Measurements from ENCODE around the gene FSTL5. TPM values are rescaled to one million over a fixed set of nuclear protein-coding genes. Genes with fewer than 3 reads are reported as not detected.

Gene FSTL5
- total RNA-seq, 2 donors from 2014 or later = 0.24 to 1.1 TPM

DNA sequence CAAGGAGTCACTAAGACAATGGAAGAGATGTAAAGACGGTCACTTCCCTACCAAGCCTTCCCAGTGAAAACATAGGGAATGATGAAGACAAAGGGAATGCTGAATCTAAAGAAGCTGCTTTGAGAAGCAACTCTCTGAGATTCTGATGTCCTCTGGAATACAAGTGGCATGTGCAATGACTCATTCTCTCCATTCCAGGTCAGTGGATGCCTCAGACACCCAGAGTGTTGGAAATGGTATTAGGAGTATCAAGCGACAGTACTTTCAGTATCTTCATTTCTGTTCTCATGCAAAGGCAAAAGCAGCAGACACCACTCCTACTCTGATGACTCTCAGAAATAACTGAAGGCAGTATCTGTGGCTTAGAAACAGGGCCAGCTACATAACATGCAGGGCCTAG lies 102.6 kb downstream of the FSTL5 start:
- peak overlapping the region; percentile 1 for H3K27ac Mint-ChIP-seq
- no peaks in the 10 kb centered on the region for H3K36me3 Mint-ChIP-seq (ENCODE audit: low read depth)
- H3K9me3 ChIP-seq (ENCODE audit: control insufficient read depth, low read length) = no peaks in the 10 kb centered on the region
- H3K4me3 Mint-ChIP-seq = no peak overlapping the region
- H3K9me3 Mint-ChIP-seq = no peaks in the 10 kb centered on the region
- no peak overlapping the region for H3K27ac ChIP-seq (ENCODE audit: low read depth, low read length)
- no peaks in the 10 kb centered on the region for H3K27me3 Mint-ChIP-seq (ENCODE audit: insufficient read depth)
- peaks cover 5% of the 10 kb centered on the region for H3K4me1 Mint-ChIP-seq
- H3K9ac ChIP-seq (ENCODE audit: extremely low read depth, low read length, poor library complexity, severe bottlenecking) = no peak overlapping the region
- TF ChIP-seq, protein P1, sequence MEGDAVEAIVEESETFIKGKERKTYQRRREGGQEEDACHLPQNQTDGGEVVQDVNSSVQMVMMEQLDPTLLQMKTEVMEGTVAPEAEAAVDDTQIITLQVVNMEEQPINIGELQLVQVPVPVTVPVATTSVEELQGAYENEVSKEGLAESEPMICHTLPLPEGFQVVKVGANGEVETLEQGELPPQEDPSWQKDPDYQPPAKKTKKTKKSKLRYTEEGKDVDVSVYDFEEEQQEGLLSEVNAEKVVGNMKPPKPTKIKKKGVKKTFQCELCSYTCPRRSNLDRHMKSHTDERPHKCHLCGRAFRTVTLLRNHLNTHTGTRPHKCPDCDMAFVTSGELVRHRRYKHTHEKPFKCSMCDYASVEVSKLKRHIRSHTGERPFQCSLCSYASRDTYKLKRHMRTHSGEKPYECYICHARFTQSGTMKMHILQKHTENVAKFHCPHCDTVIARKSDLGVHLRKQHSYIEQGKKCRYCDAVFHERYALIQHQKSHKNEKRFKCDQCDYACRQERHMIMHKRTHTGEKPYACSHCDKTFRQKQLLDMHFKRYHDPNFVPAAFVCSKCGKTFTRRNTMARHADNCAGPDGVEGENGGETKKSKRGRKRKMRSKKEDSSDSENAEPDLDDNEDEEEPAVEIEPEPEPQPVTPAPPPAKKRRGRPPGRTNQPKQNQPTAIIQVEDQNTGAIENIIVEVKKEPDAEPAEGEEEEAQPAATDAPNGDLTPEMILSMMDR (conservative IDR thresholded peaks at IDR 0.05) = no peak
- H3K36me3 ChIP-seq (ENCODE audit: control insufficient read depth, insufficient read depth, low read length) = no peaks in the 10 kb centered on the region
- no peak overlapping the region for H3K4me3 ChIP-seq (ENCODE audit: low read length)
- no peaks in the 10 kb centered on the region for H3K4me1 ChIP-seq (ENCODE audit: control insufficient read depth, insufficient read depth, low read length)
- peak; percentile 63 for DNase-seq
- 53% methylated on average over 2 of the region's 2 CpGs; no CpG with 5 or more reads in 1 of the 2 experiments for WGBS, 2 experiments (ENCODE audit: insufficient coverage in 1 of 2, insufficient read length in 1 of 2)
- H3K27me3 ChIP-seq (ENCODE audit: control insufficient read depth, insufficient read depth, low read length, poor library complexity, severe bottlenecking) = no peaks in the 10 kb centered on the region

DNA sequence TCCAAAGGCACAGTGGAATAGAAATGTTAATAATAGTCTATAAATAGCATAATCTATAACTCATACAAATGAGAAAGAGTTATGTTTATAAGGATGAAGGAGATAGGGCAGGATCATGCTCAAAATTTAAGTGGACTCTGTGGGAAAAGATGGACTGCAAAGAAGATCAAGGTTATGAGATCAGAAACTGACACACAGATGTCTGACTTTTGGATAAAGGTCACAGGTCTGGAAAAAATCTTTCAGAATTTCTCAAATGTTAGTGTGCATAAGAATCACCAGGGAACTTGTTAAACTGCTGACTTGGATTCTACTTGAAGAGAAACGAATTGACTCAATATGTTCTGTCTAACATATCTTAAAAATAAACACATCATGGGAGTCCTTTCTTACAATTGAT lies 104.1 kb downstream of the FSTL5 start:
- Mint-ChIP-seq H3K27me3 (ENCODE audit: insufficient read depth) (no peaks in the 10 kb centered on the region), H3K4me1 (peaks cover 5% of the 10 kb centered on the region), H3K9me3 (no peaks in the 10 kb centered on the region), H3K4me3 (no peak overlapping the region), H3K36me3 (ENCODE audit: low read depth) (no peaks in the 10 kb centered on the region), H3K27ac (no peak overlapping the region)
- TF ChIP-seq, protein P1 (conservative IDR thresholded peaks at IDR 0.05) = no peak
- WGBS, 2 experiments (ENCODE audit: insufficient coverage in 1 of 2, insufficient read length in 1 of 2) = 78 to 100% methylated on average over 1 of the region's 1 CpG
- Histone ChIP-seq H3K36me3 (ENCODE audit: control insufficient read depth, insufficient read depth, low read length) (no peaks in the 10 kb centered on the region), H3K9ac (ENCODE audit: extremely low read depth, low read length, poor library complexity, severe bottlenecking) (no peak overlapping the region), H3K27me3 (ENCODE audit: control insufficient read depth, insufficient read depth, low read length, poor library complexity, severe bottlenecking) (no peaks in the 10 kb centered on the region), H3K4me1 (ENCODE audit: control insufficient read depth, insufficient read depth, low read length) (no peaks in the 10 kb centered on the region), H3K27ac (ENCODE audit: low read depth, low read length) (no peak overlapping the region), H3K4me3 (ENCODE audit: low read length) (no peak overlapping the region), H3K9me3 (ENCODE audit: control insufficient read depth, low read length) (no peaks in the 10 kb centered on the region)
- DNase-seq = no peak

DNA sequence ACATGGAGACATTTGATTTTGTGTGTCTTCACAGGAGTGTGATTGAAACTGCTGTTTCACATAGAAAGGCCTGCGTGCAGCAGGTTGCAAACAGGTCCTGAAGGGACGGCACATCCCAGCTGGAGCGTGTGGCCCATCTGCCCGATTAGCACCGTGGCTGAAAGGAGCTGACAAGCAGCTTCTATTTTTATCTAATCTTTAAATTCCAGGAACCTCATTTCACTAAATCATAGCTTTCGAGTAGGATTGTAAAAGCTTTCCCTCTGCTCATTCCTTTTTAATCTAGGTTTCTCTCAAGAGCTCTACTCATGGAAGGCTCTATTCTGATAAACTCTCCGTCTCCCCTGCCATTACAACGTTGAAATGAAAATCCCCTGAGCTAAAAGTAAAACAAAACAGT lies 106.8 kb downstream of the FSTL5 start:
- Histone ChIP-seq H3K36me3 (ENCODE audit: control insufficient read depth, insufficient read depth, low read length) (no peaks in the 10 kb centered on the region), H3K4me1 (ENCODE audit: control insufficient read depth, insufficient read depth, low read length) (no peaks in the 10 kb centered on the region), H3K9ac (ENCODE audit: extremely low read depth, low read length, poor library complexity, severe bottlenecking) (no peak overlapping the region), H3K9me3 (ENCODE audit: control insufficient read depth, low read length) (no peaks in the 10 kb centered on the region), H3K27me3 (ENCODE audit: control insufficient read depth, insufficient read depth, low read length, poor library complexity, severe bottlenecking) (no peaks in the 10 kb centered on the region), H3K27ac (ENCODE audit: low read depth, low read length) (no peak overlapping the region), H3K4me3 (ENCODE audit: low read length) (no peak overlapping the region)
- Mint-ChIP-seq H3K9me3 (no peaks in the 10 kb centered on the region), H3K27ac (no peak overlapping the region), H3K36me3 (ENCODE audit: low read depth) (no peaks in the 10 kb centered on the region), H3K27me3 (ENCODE audit: insufficient read depth) (no peaks in the 10 kb centered on the region), H3K4me1 (peaks cover 5% of the 10 kb centered on the region), H3K4me3 (no peak overlapping the region)
- peak; percentile 48 for DNase-seq
- TF ChIP-seq, protein P1 (conservative IDR thresholded peaks at IDR 0.05) = no peak
- WGBS, 2 experiments (ENCODE audit: insufficient coverage in 1 of 2, insufficient read length in 1 of 2) = 83 to 100% methylated on average over 2 to 8 of the region's 8 CpGs

All from endodermal cell (in vitro differentiated cells).